Sigmoid colon (tissue), 4 donors: ENCODE measurements around the gene ZDHHC9.

Experiments used
- CTCF ChIP-seq, 4 experiments: fragments of 450-650 bp in 3 of 4; fragments of 200-600 bp in 1 of 4; IDR thresholded peaks; one replicate each; pipeline ENCODE4 v1.5.1; 2016 to 2019; ENCODE audit warnings: antibody characterized with exemption in 4 of 4, mild to moderate bottlenecking in 3 of 4, moderate library complexity in 2 of 4
- POLR2AphosphoS5 ChIP-seq, 4 donors: sonication (generic); formaldehyde crosslinking; IDR thresholded peaks; one replicate each; pipeline ENCODE4 v1.6.1; 2017; ENCODE audit warnings: antibody characterized with exemption in 4 of 4

- no peak for TF ChIP-seq CTCF (IDR thresholded peaks at IDR 0.05)
- no peak for TF ChIP-seq POLR2AphosphoS5 (IDR thresholded peaks at IDR 0.05)
Observed at GRCh38 chrX:129877401-129877800, 33.7 kb upstream of the ZDHHC9 start.
